Measurements from ENCODE around the gene ZMPSTE24.

Gene ZMPSTE24

DNA sequence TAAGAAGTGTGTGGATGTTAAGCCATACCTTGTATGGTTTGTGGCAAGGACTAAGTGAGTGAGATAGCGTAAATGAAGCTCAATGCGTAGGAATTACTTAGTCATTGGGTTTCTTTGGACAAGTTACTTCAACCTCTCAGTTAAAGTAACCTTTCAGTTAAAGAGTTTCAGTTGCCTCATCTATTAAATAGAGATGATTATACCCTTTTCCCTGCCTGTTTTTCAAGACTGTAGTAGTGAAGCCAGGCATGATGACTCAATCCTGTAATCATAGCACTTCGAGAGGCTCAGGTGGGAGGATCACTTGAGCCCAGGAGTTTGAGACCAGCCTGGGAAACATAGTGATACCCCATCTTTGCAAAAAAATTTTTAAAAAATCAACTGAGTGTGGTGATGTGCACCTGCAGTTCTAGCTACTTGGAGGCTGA, 6.3 kb downstream of the ZMPSTE24 start:
- no peak for DNase-seq (ENCODE audit: low spot score)

DNA sequence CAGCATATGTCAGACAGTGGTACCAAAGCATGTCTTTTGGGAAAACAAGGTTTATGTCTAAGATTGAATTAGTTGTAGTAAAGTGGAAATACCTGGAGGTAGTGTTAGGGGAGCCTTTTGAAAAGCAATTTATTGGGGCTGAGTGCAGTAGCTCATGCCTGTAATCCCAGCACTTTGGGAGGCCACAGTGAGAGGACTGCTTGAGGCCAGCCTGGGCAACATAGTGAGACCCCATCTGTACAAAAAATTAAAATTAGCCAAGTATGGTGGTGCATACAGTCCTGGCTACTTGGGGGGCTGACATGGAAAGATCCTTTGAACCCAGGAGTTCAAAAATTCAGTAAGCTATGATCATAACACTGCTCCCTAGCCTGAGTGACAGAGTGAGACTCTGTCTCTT, 7.3 kb downstream of the ZMPSTE24 start:
- DNase-seq (ENCODE audit: low spot score): no peak

DNA sequence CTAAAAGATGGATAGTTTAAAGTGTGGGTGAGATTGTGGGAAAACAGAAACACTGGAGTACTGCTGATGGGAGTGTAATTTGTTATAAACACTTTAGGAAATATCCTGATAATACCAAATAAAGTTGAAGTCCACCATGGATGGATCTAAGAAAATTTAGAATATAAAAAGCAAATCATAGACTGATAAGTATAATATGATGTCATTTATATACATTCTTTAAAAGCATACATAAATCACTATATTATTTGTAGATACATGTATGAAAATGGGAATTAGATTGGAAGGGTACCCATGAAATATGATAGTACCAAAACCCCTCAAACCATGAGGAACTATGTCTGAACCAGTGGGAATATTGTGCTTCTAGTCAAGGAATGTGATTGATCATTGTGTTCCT, 7.9 kb downstream of the ZMPSTE24 start:
- no peak for DNase-seq (ENCODE audit: low spot score)

DNA sequence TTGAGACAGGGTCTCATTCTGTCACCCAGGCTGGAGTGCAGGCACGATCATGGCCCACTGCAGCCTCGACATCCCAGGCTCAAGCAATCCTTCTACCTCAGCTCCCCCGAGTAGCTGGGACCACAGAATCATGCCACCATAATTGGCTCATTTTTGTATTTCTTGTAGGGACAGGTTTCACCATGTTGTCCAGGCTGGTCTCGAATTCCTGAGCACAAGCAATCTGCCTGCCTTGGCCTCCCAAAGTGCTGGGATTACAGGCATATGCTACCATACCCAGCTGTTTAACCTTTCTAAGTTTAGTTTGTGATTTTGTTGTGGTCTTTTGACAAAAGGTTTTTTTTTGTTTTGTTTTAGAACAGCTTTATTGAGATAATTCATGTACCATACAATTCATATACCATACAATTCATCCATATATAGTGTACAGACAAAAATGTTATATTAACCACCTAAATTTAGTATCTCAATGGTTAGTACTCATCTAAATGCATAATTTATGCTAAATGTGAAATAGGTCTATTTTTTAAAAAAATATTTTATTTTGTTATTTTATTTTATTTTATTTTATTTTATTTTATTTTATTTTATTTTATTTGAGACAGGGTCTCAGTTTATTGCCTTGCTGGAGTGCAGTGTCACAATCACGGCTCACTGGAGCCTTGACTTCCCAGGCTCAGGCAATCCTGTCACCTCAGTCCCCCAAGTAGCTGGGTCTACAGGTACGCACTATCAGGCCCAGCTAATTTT, 8.9 kb downstream of the ZMPSTE24 start:
- no peak for DNase-seq (ENCODE audit: low spot score)

DNA sequence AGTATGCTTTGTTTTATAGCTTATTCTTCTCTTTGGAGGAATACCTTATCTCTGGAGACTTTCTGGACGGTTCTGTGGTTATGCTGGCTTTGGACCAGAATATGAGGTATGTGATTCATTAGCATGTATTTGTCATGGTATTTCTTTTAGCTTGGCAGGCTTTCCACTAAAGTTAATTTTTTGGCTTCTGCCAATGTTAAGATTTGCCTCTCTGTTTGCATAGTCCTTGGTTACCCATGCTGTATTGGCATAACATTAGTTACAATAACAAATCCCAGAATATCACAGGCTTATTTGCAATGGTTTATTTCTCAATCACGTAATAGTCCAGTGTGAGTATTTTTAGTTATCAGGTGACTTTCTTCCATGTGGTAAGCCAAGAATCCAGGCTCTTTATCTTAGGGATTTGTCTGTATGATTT, 9.7 kb downstream of the ZMPSTE24 start:
- DNase-seq (ENCODE audit: low spot score): no peak

DNA sequence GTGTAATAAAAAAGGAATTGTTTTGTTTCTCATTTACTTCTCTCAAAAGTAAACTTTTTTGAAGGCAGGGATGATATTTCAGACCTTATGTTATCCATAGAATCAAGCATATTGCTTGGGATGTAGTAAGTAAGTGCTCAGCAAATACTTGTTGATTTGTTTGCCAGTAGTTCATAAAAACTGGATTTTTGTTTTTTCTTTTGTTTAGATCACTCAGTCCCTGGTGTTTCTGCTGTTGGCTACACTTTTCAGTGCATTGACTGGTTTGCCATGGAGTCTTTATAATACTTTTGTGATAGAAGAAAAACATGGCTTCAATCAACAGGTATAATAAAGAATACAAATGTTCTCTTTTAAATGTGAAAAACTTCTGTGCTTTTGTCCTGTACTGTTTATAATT, 10.2 kb downstream of the ZMPSTE24 start:
- no peak for DNase-seq (ENCODE audit: low spot score)

DNA sequence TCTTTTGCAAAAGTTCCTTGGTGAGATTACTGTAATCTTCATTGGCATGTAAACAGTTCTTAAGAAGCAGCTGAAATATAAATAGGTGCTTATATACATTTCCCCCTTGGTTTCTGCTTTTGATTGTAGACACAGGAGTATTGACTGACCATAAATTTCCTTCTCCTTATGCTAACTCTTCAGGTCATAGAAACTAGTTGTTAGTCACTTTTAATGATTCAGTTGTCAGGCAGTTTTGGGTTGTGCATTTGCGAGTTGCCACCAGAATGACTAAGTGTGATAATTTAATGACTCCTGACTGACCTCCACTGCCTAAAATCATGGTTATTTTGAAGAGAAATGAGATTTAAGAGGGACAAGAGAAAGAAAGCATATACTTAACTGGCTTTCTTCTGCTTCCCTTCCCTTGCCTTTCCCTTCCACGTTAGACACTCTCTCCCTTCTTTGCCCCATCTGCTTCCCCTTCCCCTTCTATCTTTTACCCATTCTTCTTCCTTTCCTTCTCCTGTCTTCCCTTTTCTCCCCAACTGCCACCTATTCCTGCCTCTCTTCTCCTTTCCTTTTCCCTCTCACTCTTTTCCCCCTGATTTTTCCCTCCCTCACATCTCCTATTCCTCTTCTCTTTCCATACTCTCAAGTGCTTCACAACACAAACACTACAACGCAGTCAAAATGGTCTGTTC, 12.3 kb downstream of the ZMPSTE24 start:
- no peak for DNase-seq (ENCODE audit: low spot score)

DNA sequence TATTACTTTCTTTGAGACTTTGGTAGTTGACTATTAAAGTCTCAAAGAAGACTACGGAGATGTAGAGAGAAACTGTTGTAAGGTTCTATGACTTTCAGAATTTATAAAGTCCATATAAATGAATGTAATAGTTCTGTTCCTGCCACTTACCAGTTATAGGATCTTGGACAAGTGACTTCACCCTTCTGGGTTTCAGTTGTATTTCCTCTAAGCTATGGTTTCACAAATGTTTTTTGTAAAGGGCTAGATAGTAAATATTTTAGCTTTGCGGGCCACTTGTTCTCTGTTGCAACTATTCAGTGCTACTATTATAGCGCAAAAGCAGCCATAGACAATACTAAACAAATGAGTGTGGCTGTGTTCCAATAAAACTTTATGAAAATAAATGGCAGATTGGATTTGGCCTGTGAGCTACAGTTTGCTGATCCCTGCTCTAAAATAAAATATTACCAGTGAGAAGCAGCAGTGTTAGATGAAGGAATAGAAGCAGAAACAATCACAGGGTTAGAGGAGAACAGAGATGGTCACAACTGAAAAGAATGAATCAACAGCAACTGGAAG, 14.7 kb downstream of the ZMPSTE24 start:
- no peak for DNase-seq (ENCODE audit: low spot score)

DNA sequence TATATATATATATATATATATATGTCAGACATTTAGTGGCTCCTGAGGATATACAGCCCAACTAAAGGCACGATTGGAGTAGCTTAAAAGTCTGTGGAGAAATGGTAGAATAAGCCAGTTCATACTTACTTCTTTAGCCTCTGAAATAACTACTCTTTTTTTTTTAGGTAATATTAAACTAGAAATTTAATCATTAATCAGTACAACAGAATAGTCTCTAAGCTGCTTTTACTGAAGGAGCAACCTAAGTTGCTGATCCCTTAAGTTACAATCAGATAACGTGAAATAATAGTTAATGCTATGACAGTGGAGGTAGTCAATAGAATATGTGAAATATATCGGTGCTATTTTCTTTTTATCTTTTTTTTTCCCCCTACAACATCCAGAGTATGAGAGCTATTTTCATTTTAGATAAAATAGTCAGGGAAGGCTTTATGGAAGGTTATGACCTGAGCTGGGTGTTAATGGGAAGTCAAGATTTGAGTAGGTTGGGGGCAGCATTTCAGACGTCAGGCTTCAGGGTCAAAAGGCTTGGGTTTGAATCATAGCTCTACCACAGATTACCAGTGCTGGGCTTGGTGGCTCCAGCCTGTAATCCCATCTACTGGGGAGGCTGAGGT, 15.6 kb downstream of the ZMPSTE24 start:
- DNase-seq (ENCODE audit: low spot score): no peak

DNA sequence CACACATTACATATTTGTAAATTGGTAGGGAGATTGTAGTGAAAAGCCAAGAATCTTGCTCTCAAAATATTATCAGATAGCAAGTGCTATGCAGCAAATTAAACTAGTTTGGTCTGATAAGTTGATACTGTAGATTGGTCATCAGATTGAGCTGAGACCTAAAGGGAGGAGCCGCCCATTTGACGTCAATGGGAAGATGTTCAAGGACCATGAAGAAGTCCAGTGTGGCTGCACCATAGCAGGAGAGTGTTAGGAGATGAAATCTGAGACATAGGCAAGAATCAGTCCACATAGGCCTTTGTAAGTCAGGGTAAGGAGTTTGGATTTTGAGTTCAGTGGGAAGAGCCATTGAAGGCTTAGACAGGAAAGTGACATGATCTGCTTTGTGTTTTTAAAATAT, 16.3 kb downstream of the ZMPSTE24 start:
- no peak for DNase-seq (ENCODE audit: low spot score)

DNA sequence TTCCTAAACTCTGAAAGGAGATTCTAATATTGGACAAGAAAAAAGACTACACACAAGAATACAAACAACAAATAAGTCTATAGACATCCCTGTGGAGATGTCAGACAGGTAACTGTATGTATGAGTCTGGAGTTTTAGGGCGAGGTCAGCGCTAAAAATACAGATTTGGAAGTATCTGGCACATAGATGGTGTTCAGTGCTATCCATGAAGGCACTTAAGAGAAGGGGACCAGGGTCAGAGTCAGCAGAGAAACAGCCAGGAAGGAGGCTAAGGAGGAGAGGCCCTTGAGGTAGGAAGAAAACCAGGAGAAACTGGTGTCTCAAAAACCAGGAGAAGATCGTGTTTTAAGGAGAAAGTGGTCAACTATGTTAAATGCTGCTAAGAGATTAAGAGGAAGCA, 18.1 kb downstream of the ZMPSTE24 start:
- DNase-seq (ENCODE audit: low spot score): no peak

DNA sequence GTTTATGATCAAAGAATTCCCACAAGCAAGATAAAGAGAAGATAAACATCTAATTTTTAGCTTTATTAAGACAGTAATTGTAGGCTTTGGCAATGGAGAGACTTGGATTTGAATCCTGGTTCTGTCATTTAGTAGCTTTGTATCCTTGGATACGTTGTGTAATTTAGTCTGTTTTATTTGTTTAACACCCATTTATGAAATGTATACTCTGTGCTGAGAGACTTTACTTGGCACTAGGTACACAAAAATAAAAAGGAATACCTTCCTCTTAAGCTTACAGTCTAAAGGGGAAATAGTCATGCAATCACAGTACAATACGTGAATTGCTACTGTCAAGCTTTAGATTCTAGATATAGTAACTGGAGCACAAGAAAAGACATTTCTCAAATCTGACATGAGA, 23.8 kb downstream of the ZMPSTE24 start:
- DNase-seq (ENCODE audit: low spot score): no peak

DNA sequence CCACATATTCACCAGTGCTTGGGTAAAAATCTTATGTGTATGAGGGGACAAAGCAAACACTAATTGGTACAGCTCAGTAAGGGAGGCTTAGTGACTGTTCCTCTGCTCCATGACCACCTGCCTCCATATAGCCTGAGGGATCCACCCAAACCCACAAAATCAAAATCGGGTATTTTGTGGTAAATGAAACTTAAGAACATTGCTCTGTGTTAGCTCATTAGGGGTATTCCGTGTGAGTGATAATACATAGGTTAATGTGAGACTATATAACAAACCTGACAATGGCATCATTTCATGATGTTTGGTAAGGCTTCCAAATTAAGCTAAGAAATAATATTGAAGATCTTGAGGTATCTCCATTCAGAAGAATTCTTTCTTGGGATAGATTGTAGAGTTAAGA, 33.3 kb downstream of the ZMPSTE24 start:
- no peak for DNase-seq (ENCODE audit: low spot score)

DNA sequence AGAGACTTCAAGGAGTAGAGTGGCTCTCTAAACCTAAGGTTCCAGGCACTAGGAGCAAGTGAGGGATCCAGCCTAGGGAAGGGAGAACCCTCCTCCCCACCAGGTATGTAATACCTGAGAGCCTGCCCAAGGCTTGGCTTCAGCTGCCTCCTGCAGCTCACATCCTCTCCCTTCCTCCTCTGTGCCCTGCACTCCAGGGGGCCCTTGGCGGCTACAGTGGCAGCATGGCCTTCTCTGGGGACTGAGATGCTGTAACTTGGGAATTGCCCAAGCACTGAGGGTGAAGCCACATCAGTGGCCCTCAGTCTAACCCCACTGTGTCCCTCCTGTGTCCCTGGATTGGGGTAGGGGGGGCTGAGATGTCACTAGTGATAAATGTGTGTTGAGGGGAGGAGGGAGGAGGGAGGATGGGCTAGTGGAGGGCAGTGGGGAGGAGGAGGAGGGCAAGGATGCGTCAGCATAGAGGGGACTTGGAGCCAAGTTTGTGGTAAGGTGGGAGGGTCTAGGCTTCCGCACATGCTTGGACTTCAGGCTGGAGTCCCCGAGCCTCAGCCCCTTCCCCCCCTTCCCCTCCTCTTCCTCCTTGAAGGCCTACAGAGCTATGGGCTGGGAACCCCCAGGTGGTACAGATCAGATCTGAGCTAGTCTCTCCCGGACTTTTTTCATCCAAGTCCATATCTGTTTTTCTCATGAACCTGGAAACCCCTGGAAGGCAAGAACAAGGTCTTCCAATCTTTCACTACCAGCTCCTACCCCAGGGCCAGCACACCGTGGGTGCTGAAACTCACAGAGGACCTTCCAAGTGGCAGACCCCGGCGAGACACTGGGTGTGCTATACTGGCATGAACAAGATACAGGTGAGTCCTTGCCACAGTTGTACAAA, 41.6 kb downstream of the ZMPSTE24 start:
- no peak for DNase-seq (ENCODE audit: low spot score)

DNA sequence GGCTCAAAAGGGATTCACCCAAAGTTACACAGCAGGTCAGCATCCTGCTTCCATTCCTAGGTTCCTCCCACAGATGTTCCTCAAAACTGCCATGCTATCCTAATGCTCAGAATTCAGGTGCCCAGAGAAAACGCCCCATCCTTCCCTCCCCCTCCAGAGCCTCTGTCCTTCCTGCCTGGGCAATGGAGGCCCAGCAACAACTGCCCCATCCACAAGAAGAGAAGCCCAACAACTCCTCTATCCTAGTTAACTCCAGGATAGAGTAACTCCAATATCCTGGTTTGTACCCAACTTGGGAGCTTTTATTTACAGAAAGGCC, 42.2 kb downstream of the ZMPSTE24 start:
- DNase-seq (ENCODE audit: low spot score): no peak

DNA sequence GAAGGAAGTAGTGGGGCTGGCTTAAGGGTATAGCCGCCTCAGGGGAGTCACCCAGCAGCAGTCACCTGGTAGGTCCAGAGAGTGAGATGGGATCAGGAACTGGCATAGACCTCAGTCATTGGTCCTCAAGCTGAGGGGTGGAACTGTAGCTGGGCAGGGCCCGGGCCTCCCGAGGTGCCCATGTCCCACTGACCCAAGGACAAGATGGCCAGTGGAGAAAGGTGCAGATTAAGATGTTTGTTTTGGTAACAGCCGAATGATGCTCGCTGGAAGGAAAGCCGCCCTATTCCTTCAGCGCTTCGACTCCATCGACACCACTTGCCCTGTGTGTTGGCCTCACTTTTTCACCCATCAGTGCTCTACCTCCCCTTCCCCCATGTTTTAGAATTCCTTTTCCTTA, 42.6 kb downstream of the ZMPSTE24 start:
- no peak for DNase-seq (ENCODE audit: low spot score)

DNA sequence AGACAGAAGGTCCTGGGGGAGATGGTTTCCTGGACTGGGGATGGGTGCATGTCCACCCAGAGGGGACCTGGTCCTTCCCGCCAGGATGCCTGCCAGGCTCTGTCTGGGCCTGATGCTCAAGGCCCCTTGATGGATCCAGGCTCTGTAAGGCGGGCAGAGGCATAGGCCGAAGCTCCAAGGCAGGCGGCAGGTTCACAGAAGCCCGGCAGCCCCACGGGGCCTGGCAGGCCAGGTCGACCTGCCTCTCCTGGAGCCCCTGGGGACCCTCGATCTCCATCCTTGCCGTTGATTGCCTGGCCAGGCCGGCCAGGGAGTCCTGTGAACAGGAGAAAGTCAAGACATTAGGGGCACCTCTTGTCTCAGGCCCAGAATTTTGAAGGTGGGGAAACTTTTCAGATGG, 43.0 kb downstream of the ZMPSTE24 start:
- no peak for DNase-seq (ENCODE audit: low spot score)

DNA sequence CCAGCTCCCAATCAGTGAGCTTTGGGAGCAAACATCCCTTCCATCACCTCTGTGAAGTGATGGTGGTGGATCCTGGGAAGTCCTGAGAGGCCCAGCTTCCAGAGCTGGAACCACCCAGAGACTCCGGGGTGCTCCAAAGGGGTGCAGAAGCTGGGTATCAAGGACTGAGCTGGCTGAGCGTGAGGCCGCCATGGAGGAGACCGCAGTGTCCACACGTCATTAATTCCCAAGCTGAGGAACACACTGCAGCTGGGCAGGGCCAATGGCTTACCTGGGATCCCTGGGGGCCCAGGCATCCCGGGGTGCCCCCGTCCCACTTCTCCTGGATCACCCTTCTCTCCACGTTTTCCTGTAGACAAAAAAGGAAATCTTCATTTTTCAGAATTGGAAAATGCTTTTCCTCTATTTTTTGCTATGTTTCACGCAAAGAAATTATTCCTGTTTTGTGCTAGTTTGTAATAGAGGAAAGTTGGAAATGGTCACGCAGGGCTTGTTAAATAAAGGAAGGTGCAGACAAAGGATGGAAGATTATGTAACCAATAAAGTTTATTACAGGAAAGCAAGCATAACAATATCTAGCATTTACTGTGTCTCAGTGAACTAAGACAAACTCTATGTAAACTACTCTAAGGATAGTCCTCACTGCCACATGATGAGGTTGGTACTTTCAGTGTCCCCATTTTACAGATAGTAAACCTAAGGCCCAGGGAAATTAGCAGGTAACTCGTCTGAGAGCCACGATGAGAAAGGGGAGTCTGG, 43.7 kb downstream of the ZMPSTE24 start:
- no peak for DNase-seq (ENCODE audit: low spot score)

DNA sequence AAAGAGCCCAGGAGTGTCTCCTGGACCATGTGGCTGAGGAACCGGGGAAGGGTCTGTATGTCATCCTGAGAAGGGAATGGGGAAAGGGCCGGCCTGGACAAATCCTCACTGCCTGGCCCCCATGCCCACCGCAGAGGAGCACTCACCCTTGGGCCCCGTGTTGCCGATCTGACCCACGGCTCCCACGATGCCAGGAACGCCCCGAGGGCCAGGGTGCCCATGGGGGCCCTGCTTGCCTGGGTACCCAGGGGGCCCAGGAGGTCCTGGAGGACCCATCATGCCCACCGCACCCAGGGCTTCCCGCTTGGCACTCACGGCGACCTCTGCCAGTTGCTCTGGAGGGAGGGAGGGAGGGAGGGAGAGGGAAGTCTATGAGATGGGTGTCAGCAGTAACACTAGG, 44.4 kb downstream of the ZMPSTE24 start:
- DNase-seq (ENCODE audit: low spot score): no peak

DNA sequence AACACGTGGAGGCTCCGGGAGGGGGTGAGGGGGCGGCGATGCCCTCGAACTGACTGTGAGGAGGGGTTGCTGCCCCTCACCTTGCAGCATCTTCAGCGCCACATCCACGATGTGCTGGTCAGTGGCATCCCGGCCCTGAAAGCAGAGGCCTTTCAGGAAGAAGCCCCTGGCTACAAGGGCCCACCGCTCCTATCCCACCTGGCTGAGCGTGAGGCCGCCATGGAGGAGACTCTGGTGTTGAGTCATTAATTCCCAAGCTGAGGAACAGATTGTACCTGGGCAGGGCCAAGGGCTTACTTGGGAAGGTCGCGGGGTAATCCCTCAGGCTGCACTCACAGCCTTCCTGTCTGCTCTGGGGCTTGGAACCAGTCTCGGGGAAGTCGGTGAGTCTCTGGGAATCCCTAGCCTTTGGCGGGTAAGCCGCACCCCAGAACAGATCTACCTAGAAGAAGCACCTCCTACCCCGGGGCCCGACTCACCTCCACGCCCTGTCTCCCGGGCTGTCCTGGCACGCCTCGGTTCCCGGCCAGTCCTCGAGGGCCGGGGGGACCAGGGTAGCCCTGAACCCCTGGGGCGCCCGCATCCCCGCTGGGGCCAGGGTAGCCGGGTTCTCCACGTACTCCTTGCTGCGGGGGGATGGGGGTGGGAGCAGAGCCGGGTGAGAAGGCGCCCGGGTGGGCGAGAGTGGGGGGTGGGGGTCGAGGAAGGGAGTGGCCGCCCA, 45.2 kb downstream of the ZMPSTE24 start:
- no peak for DNase-seq (ENCODE audit: low spot score)

DNA sequence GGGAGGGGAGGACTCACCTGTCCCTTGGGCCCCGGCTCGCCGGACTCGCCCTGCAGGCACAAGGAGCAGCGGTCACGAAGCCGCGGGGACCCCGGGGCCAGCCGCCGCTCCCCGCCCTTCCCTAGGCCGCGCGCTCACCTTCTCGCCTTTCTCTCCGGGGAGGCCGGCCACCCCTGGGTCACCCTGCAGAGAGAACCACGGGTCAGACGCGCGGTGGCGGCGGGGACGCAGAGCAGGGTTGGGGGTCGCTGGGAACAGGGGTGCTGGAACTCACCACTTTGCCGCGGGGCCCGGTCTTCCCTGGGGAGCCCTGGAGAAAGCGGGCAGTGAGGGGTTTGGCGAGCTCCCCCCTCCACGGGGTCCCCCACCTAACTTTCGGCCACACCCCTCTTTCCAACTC, 45.8 kb downstream of the ZMPSTE24 start:
- DNase-seq (ENCODE audit: low spot score): no peak

Data from Ammon's horn (tissue), 1 donor.